GM19238 (cell line): Measurements from ENCODE around the gene CHD1L.
A peak's percentile ranks its signal among the peaks of the same experiment; 100 is the strongest.
"Not testable (repeated sequence)": the region's sequence is repeated elsewhere in the genome, so short reads cannot be mapped to it uniquely, and the experiment has no call there.

Source experiments
- DNase-seq: peaks from one replicate; pipeline ENCODE4 v3.0.0; 2011; ENCODE audit warnings: low spot score; ENCODE audit not compliant: insufficient read length

CHD1L gene

GRCh38 chr1:147266381-147266780 lies 23.9 kb downstream of the CHD1L start:
- no peak for DNase-seq

GRCh38 chr1:147267711-147268110 lies 25.2 kb downstream of the CHD1L start:
- DNase-seq, result no peak

GRCh38 chr1:147270721-147271120 lies 28.2 kb downstream of the CHD1L start:
- no peak for DNase-seq

- DNase-seq, result no peak
Observed at GRCh38 chr1:147272042-147272441, 29.6 kb downstream of the CHD1L start.

- peak; percentile 23 for DNase-seq
Observed at GRCh38 chr1:147273409-147274336, 31.2 kb downstream of the CHD1L start.

- DNase-seq, result no peak
Observed at GRCh38 chr1:147281950-147282349, 39.5 kb downstream of the CHD1L start.

- DNase-seq, result no peak
Observed at GRCh38 chr1:147283011-147283410, 40.5 kb downstream of the CHD1L start.

- DNase-seq, result no peak
Observed at GRCh38 chr1:147287133-147287865, 44.8 kb downstream of the CHD1L start.

GRCh38 chr1:147292012-147292411 lies 49.5 kb downstream of the CHD1L start:
- DNase-seq, result no peak

GRCh38 chr1:147292631-147293251 lies 50.3 kb downstream of the CHD1L start:
- no peak for DNase-seq

- no peak for DNase-seq
Observed at GRCh38 chr1:147297438-147297837, 55.0 kb downstream of the CHD1L start.

- not testable (repeated sequence) for DNase-seq
Observed at GRCh38 chr1:147305803-147306202, 63.3 kb downstream of the CHD1L start.

- DNase-seq, result no peak
Observed at GRCh38 chr1:147316968-147317367, 74.5 kb downstream of the CHD1L start.

GRCh38 chr1:147326933-147327687 lies 84.6 kb downstream of the CHD1L start:
- DNase-seq, result not testable (repeated sequence)

GRCh38 chr1:147334292-147334691 lies 91.8 kb downstream of the CHD1L start:
- DNase-seq, result no peak

- DNase-seq, result no peak
Observed at GRCh38 chr1:147336291-147336690, 93.8 kb downstream of the CHD1L start.

GRCh38 chr1:147337040-147337630 lies 94.7 kb downstream of the CHD1L start:
- no peak for DNase-seq

- no peak for DNase-seq
Observed at GRCh38 chr1:147338571-147338970, 96.1 kb downstream of the CHD1L start.

- DNase-seq, result no peak
Observed at GRCh38 chr1:147341246-147341645, 98.8 kb downstream of the CHD1L start.
